Natural killer cell (primary cell): Measurements from ENCODE around the gene GPHN. TPM values are rescaled to one million over a fixed set of nuclear protein-coding genes. Genes with fewer than 3 reads are reported as not detected.

ENCODE experiments used
- ATAC-seq, 3 donors: fragments of 150-1000 bp in 2 of 3; fragments of 200-7000 bp in 1 of 3; cut with Tn5 transposase; 1 replicate in 1 of 3; 2 replicates in 2 of 3; pipeline ENCODE4 v1.10.0; 2021; ENCODE audit warnings: mild to moderate bottlenecking in 2 of 3, moderate library complexity in 2 of 3
- DNase-seq, 2 donors: peaks; one replicate each; pipeline versions ENCODE4 v3.0.0 to v3.0.0-alpha.2; 2013 to 2021; ENCODE audit warnings: mixed read lengths in 1 of 2
- H3K27ac ChIP-seq: one replicate; pipeline ENCODE4 v1.5.1; 2013; ENCODE audit warnings: mild to moderate bottlenecking, low read length
- H3K27me3 ChIP-seq: one replicate; pipeline ENCODE4 v1.6.1; 2013; ENCODE audit warnings: low read length; ENCODE audit not compliant: control insufficient read depth, insufficient read depth
- H3K36me3 ChIP-seq: one replicate; pipeline ENCODE4 v1.6.1; 2013; ENCODE audit warnings: low read length; ENCODE audit not compliant: control insufficient read depth, insufficient read depth
- H3K4me1 ChIP-seq: one replicate; pipeline ENCODE4 v1.6.1; 2013; ENCODE audit warnings: low read length; ENCODE audit not compliant: control insufficient read depth, insufficient read depth
- H3K4me3 ChIP-seq: one replicate; pipeline ENCODE4 v1.5.1; 2013; ENCODE audit warnings: low read length
- H3K9me3 ChIP-seq: one replicate; pipeline ENCODE4 v1.6.1; 2013; ENCODE audit warnings: low read length; ENCODE audit not compliant: control insufficient read depth, insufficient read depth
- H3K27ac Mint-ChIP-seq, 2 donors: one replicate each; pipeline ENCODE4 v1.8.0; 2022; ENCODE audit warnings: mild to moderate bottlenecking in 2 of 2, mixed read lengths in 2 of 2, moderate library complexity in 1 of 2
- H3K27me3 Mint-ChIP-seq, 2 donors: one replicate each; pipeline ENCODE4 v1.8.0; 2022; ENCODE audit warnings: low read depth in 2 of 2, mixed read lengths in 2 of 2
- H3K36me3 Mint-ChIP-seq: one replicate; pipeline ENCODE4 v1.8.0; 2022; ENCODE audit warnings: mixed read lengths
- H3K4me1 Mint-ChIP-seq, 2 donors: one replicate each; pipeline ENCODE4 v1.8.0; 2022; ENCODE audit warnings: mixed read lengths in 2 of 2
- H3K4me3 Mint-ChIP-seq: one replicate; pipeline ENCODE4 v1.8.0; 2022; ENCODE audit warnings: mild to moderate bottlenecking, moderate library complexity, mixed read lengths
- H3K9me3 Mint-ChIP-seq, 2 donors: one replicate each; pipeline ENCODE4 v1.8.0; 2022; ENCODE audit warnings: mixed read lengths in 2 of 2
- CTCF ChIP-seq: fragments of 200-600 bp; IDR thresholded peaks from one replicate; pipeline ENCODE4 v1.8.0; 2022; ENCODE audit warnings: antibody characterized with exemption
- WGBS: methylation state at CpG from one replicate; pipeline ENCODE4 v1.1.7; 2013; ENCODE audit warnings: missing lambda C conversion rate; ENCODE audit not compliant: insufficient coverage; 5-methylcytosine and 5-hydroxymethylcytosine counted together
- intact Hi-C: fragments of 100-400 bp; cut with micrococcal nuclease; formaldehyde crosslinking; loops from one replicate; pipeline ENCODE4 v1.14.2; 2022
- total RNA-seq, 4 donors: library from RNA; stranded (reverse); fragments of 120-200 nt in 1 of 4; gene quantifications; one replicate each; pipeline versions ENCODE4 v1.2.3 to v1.2.4, GENCODE V29; 2013 to 2022

The GPHN gene
- total RNA-seq, 3 donors from 2014 or later (not counting 1 experiment from before 2014, with no cell fraction given) = 6.3 to 9.4 (median 8.7) TPM

- Histone ChIP-seq H3K27me3 (peaks cover 6% of the 10 kb centered on the region), H3K27ac (no peak overlapping the region), H3K4me3 (no peak overlapping the region), H3K4me1 (peaks cover 3% of the 10 kb centered on the region), H3K36me3 (no peaks in the 10 kb centered on the region), H3K9me3 (no peaks in the 10 kb centered on the region)
- peaks cover 9 to 12% of the 10 kb centered on the region in 2 donors for H3K4me1 Mint-ChIP-seq
- no peak for TF ChIP-seq CTCF
- ATAC-seq (no peak), DNase-seq (no peak)
- H3K4me3 Mint-ChIP-seq = no peak overlapping the region
- WGBS = 89% methylated on average over 2 of the region's 2 CpGs
- H3K27me3 Mint-ChIP-seq = peaks cover 10 to 44% of the 10 kb centered on the region in 2 donors
- no peaks in the 10 kb centered on the region for H3K9me3 Mint-ChIP-seq
- intact Hi-C loops = no loop called here
- no peak overlapping the region for H3K27ac Mint-ChIP-seq
- H3K36me3 Mint-ChIP-seq = no peaks in the 10 kb centered on the region
These were observed 6.3 kb downstream of the GPHN start for GRCh38 chr14:66514213-66514612.

- no peaks in the 10 kb centered on the region for H3K27me3 ChIP-seq
- intact Hi-C loops = no loop called here
- H3K4me1 ChIP-seq = no peaks in the 10 kb centered on the region
- no peaks in the 10 kb centered on the region for H3K9me3 ChIP-seq
- peaks cover 0 to 9% of the 10 kb centered on the region in 2 donors for H3K4me1 Mint-ChIP-seq
- no peaks in the 10 kb centered on the region for H3K36me3 Mint-ChIP-seq
- H3K4me3 Mint-ChIP-seq = no peak overlapping the region
- peaks cover 0 to 4% of the 10 kb centered on the region in 2 donors for H3K9me3 Mint-ChIP-seq
- WGBS = 91% methylated on average over 9 of the region's 9 CpGs
- TF ChIP-seq CTCF = no peak
- no peak for ATAC-seq
- H3K4me3 ChIP-seq = no peak overlapping the region
- no peak overlapping the region for H3K27ac Mint-ChIP-seq
- H3K27me3 Mint-ChIP-seq = peaks cover 0 to 3% of the 10 kb centered on the region in 2 donors
- no peak overlapping the region for H3K27ac ChIP-seq
- H3K36me3 ChIP-seq = no peaks in the 10 kb centered on the region
- DNase-seq = no peak
These were observed 22.6 kb downstream of the GPHN start for GRCh38 chr14:66530526-66530925.

GRCh38 chr14:66539034-66539433, 31.1 kb downstream of the GPHN start:
- intact Hi-C loops = no loop called here
- Histone ChIP-seq H3K27me3 (no peaks in the 10 kb centered on the region), H3K36me3 (no peaks in the 10 kb centered on the region), H3K4me1 (no peaks in the 10 kb centered on the region), H3K4me3 (no peak overlapping the region), H3K9me3 (no peaks in the 10 kb centered on the region), H3K27ac (no peak overlapping the region)
- H3K4me3 Mint-ChIP-seq = no peak overlapping the region
- no peak overlapping the region for H3K27ac Mint-ChIP-seq
- peaks cover 0 to 7% of the 10 kb centered on the region in 2 donors for H3K4me1 Mint-ChIP-seq
- no peak for TF ChIP-seq CTCF
- H3K9me3 Mint-ChIP-seq = no peaks in the 10 kb centered on the region
- no peaks in the 10 kb centered on the region for H3K36me3 Mint-ChIP-seq
- WGBS = 57% methylated on average over 3 of the region's 3 CpGs
- peak in 1 of 2 donors; percentile 2 for DNase-seq
- no peak for ATAC-seq
- no peaks in the 10 kb centered on the region for H3K27me3 Mint-ChIP-seq

- no peaks in the 10 kb centered on the region for H3K36me3 Mint-ChIP-seq
- Histone ChIP-seq H3K4me1 (no peaks in the 10 kb centered on the region), H3K27me3 (no peaks in the 10 kb centered on the region), H3K36me3 (no peaks in the 10 kb centered on the region), H3K27ac (no peak overlapping the region), H3K4me3 (no peak overlapping the region), H3K9me3 (no peaks in the 10 kb centered on the region)
- no peak for TF ChIP-seq CTCF
- 88% methylated on average over 1 of the region's 1 CpG for WGBS
- H3K9me3 Mint-ChIP-seq = no peaks in the 10 kb centered on the region
- ATAC-seq (no peak), DNase-seq (no peak)
- peaks cover 0 to 7% of the 10 kb centered on the region in 2 donors for H3K4me1 Mint-ChIP-seq
- no peak overlapping the region for H3K4me3 Mint-ChIP-seq
- H3K27me3 Mint-ChIP-seq = no peaks in the 10 kb centered on the region
- intact Hi-C loops = no loop called here
- no peak overlapping the region for H3K27ac Mint-ChIP-seq
These were observed 32.1 kb downstream of the GPHN start for GRCh38 chr14:66540038-66540437.
